Fibroblast of lung (primary cell): ENCODE data around the gene CMSS1. TPM values are rescaled to one million over a fixed set of nuclear protein-coding genes. Genes with fewer than 3 reads are reported as not detected.
A peak's percentile ranks its signal among the peaks of the same experiment; 100 is the strongest.

Experiments used
- DNase-seq, 2 donors: peaks; one replicate each; pipeline versions ENCODE4 v3.0.0 to v3.0.0-alpha.2; 2010; ENCODE audit warnings: low read depth in 2 of 2
- H2AFZ ChIP-seq: 2 replicates; pipeline ENCODE4 v1.5.1; 2012; ENCODE audit warnings: low read length, control low read depth, inconsistent platforms
- H3K27ac ChIP-seq: 2 replicates; pipeline ENCODE4 v1.5.1; 2011; ENCODE audit warnings: low read length, control low read depth; ENCODE audit not compliant: insufficient read depth
- H3K27me3 ChIP-seq: 2 replicates; pipeline ENCODE4 v1.5.1; 2011; ENCODE audit warnings: mild to moderate bottlenecking, low read length; ENCODE audit not compliant: control insufficient read depth, insufficient read depth
- H3K36me3 ChIP-seq: 2 replicates; pipeline ENCODE4 v1.5.1; 2011; ENCODE audit warnings: low read length; ENCODE audit not compliant: control insufficient read depth, insufficient read depth
- H3K4me1 ChIP-seq: 2 replicates; pipeline ENCODE4 v1.5.1; 2011; ENCODE audit warnings: low read length; ENCODE audit not compliant: control insufficient read depth, insufficient read depth; ENCODE audit errors: extremely low read depth
- H3K4me2 ChIP-seq: 2 replicates; pipeline ENCODE4 v1.5.1; 2011; ENCODE audit warnings: low read length, control low read depth; ENCODE audit not compliant: insufficient read depth; ENCODE audit errors: extremely low read depth
- H3K4me3 ChIP-seq, 4 experiments: fragments of 200-600 bp in 1 of 4; sonication (generic) in 1 of 4; replicated peaks in 1 of 4; 2 replicates each; pipeline ENCODE4 v1.5.1; 2011 to 2016; ENCODE audit warnings: low read length in 4 of 4, low read depth in 3 of 4, mild to moderate bottlenecking in 3 of 4, control low read depth in 2 of 4, inconsistent platforms in 1 of 4, mixed read lengths in 1 of 4; ENCODE audit not compliant: insufficient read depth in 1 of 4; ENCODE audit errors: control extremely low read depth in 1 of 4
- H3K79me2 ChIP-seq: 2 replicates; pipeline ENCODE4 v1.5.1; 2012; ENCODE audit warnings: mild to moderate bottlenecking, low read length, inconsistent platforms; ENCODE audit not compliant: control insufficient read depth, insufficient read depth
- H3K9ac ChIP-seq: 2 replicates; pipeline ENCODE4 v1.5.1; 2011; ENCODE audit warnings: mild to moderate bottlenecking, low read length, control low read depth; ENCODE audit not compliant: insufficient read depth
- H3K9me3 ChIP-seq: 2 replicates; pipeline ENCODE4 v1.5.1; 2012; ENCODE audit warnings: low read depth, low read length; ENCODE audit not compliant: control insufficient read depth, insufficient read depth
- H4K20me1 ChIP-seq: 2 replicates; pipeline ENCODE4 v1.5.1; 2011; ENCODE audit warnings: low read length; ENCODE audit not compliant: control insufficient read depth, insufficient read depth; ENCODE audit errors: extremely low read depth
- CTCF ChIP-seq, 2 donors: IDR thresholded peaks in 1 of 2; conservative IDR thresholded peaks in 1 of 2; 1 replicate in 1 of 2; 2 replicates in 1 of 2; pipeline ENCODE4 v1.5.1; 2011 to 2012; ENCODE audit warnings: low read length in 2 of 2, control low read depth in 1 of 2, inconsistent platforms in 1 of 2, low read depth in 1 of 2, mild to moderate bottlenecking in 1 of 2
- EZH2 ChIP-seq: IDR thresholded peaks from 2 replicates; pipeline ENCODE4 v1.5.1; 2012; ENCODE audit warnings: low read length, control low read depth, mild to moderate bottlenecking; ENCODE audit errors: missing control alignments
- polyA plus RNA-seq, 2 donors: library from polyadenylated mRNA; depleted of rRNA in 1 of 2; stranded (reverse) in 1 of 2; unstranded in 1 of 2; fragments of >200 nt; gene quantifications; 2 replicates each; pipeline ENCODE4 v1.2.1, GENCODE V29; 2011 to 2012; ENCODE audit warnings: missing spikeins in 1 of 2
- total RNA-seq: library from RNA; depleted of rRNA; stranded (reverse); fragments of >200 nt; gene quantifications from 2 replicates; pipeline ENCODE4 v1.2.1, GENCODE V29; 2014

The CMSS1 gene
- total and polyA plus RNA-seq, 2 donors (not counting 1 experiment from before 2014, with no cell fraction given) = 6.9 to 13.2 TPM

DNA sequence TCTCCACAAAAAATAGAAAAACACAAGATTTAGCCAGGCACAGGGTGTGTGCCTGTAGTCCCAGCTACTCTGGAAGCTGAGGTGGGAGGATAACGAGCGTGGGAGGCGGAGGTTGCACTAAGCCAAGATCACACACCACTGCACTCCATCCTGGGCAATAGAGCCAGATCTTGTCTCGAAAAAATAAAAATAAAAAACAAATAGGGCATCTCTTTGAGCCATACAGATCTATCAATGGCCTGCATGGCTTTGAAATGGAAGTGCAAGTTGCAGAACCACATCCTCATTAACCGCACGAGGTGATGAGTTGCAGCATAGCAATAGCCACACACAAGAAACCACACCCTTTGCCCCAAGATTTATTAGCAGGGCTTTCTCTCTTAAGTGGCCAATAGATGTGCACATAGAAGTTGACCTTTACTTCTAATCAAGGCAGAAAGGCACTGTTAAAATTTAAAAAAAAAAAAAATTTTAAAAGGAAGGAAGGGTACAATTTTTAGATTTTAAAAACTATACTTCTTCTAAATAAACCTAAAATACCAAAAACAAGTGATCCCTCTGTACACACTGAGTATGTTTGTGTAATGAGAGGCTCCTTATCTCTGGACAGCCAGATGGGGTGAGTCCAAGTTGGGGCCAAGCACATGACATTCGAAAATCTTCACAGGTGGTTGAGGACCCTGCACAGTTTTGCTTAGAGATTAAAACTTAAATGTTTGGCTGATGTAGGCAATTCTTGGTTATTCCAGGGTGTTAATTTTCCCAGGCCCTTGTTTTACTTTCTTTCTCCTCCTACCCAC, 243.2 kb downstream of the CMSS1 start:
- no peaks in the 10 kb centered on the region for H4K20me1 ChIP-seq
- no peaks in the 10 kb centered on the region for H3K36me3 ChIP-seq
- no peak overlapping the region for H3K4me2 ChIP-seq
- no peaks in the 10 kb centered on the region for H3K79me2 ChIP-seq
- no peak for TF ChIP-seq EZH2
- no peak overlapping the region for H2AFZ ChIP-seq
- no peak overlapping the region for H3K27ac ChIP-seq
- no peaks in the 10 kb centered on the region for H3K9me3 ChIP-seq
- H3K27me3 ChIP-seq = no peaks in the 10 kb centered on the region
- no peak overlapping the region for H3K9ac ChIP-seq
- H3K4me1 ChIP-seq = peaks cover 2% of the 10 kb centered on the region
- DNase-seq = no peak
- H3K4me3 ChIP-seq = no peak overlapping the region

GRCh38 chr3:100062665-100063064, 245.0 kb downstream of the CMSS1 start:
- Histone ChIP-seq H3K27me3 (no peaks in the 10 kb centered on the region), H2AFZ (no peak overlapping the region), H3K9me3 (no peaks in the 10 kb centered on the region), H3K4me2 (no peak overlapping the region), H3K27ac (no peak overlapping the region), H3K36me3 (no peaks in the 10 kb centered on the region), H3K4me3 (no peak overlapping the region), H3K4me1 (peaks cover 2% of the 10 kb centered on the region), H4K20me1 (no peaks in the 10 kb centered on the region), H3K79me2 (no peaks in the 10 kb centered on the region), H3K9ac (no peak overlapping the region)
- TF ChIP-seq CTCF (conservative IDR thresholded peaks at IDR 0.05 in 1 of 2, IDR thresholded peaks at IDR 0.05 in 1 of 2; ENCODE audit: low read depth in 1 of 2, low read length in 2 of 2) = no peak
- TF ChIP-seq EZH2 = no peak
- DNase-seq = no peak

GRCh38 chr3:100063929-100064461, 246.3 kb downstream of the CMSS1 start:
- H3K27ac ChIP-seq = peak overlapping the region; percentile 80
- H3K79me2 ChIP-seq = no peaks in the 10 kb centered on the region
- H3K4me1 ChIP-seq = peaks cover 5% of the 10 kb centered on the region
- TF ChIP-seq CTCF (conservative IDR thresholded peaks at IDR 0.05 in 1 of 2, IDR thresholded peaks at IDR 0.05 in 1 of 2; ENCODE audit: low read depth in 1 of 2, low read length in 2 of 2) (no peak), EZH2 (no peak)
- no peaks in the 10 kb centered on the region for H3K27me3 ChIP-seq
- peak overlapping the region; percentile 7 to 38 (median 10) for H3K4me3 ChIP-seq
- H3K36me3 ChIP-seq = no peaks in the 10 kb centered on the region
- H3K9me3 ChIP-seq = no peaks in the 10 kb centered on the region
- H4K20me1 ChIP-seq = no peaks in the 10 kb centered on the region
- H3K4me2 ChIP-seq = peak overlapping the region; percentile 56
- peak overlapping the region; percentile 33 for H3K9ac ChIP-seq
- H2AFZ ChIP-seq = peak overlapping the region; percentile 40
- DNase-seq = peak in 1 of 2 donors; percentile 79
